Keratinocyte (primary cell): ENCODE measurements around the gene GLS. TPM values are rescaled to one million over a fixed set of nuclear protein-coding genes. Genes with fewer than 3 reads are reported as not detected.

Experiments
- DNase-seq: peaks from one replicate; pipeline ENCODE4 v3.0.0-alpha.2; 2011; ENCODE audit warnings: low read depth, missing footprints, low spot score
- FAIRE-seq: peaks from 2 replicates; lab custom pipeline; 2011; peaks lifted over from hg19 to GRCh38; lab: Jason Lieb, UNC
- H2AFZ ChIP-seq: 2 replicates; pipeline ENCODE4 v1.6.0; 2012; ENCODE audit warnings: low read length, control low read depth, inconsistent platforms; ENCODE audit not compliant: control insufficient read depth
- H3K27ac ChIP-seq: 2 replicates; pipeline ENCODE4 v1.5.1; 2011; ENCODE audit warnings: low read length; ENCODE audit not compliant: control insufficient read depth, insufficient read depth
- H3K27me3 ChIP-seq: 3 replicates; pipeline ENCODE4 v1.6.0; 2011; ENCODE audit warnings: low read length; ENCODE audit not compliant: control insufficient read depth, insufficient read depth; ENCODE audit errors: extremely low read depth
- H3K36me3 ChIP-seq, 2 experiments: 2 replicates in 1 of 2; 3 replicates in 1 of 2; pipeline ENCODE4 v1.5.1; 2011; ENCODE audit warnings: low read length in 2 of 2, mild to moderate bottlenecking in 1 of 2; ENCODE audit not compliant: control insufficient read depth in 2 of 2, insufficient read depth in 2 of 2; ENCODE audit errors: extremely low read depth in 1 of 2
- H3K4me1 ChIP-seq: 3 replicates; pipeline ENCODE4 v1.5.1; 2011; ENCODE audit warnings: low read length; ENCODE audit not compliant: control insufficient read depth, insufficient read depth; ENCODE audit errors: extremely low read depth
- H3K4me2 ChIP-seq: 3 replicates; pipeline ENCODE4 v1.6.0; 2011; ENCODE audit warnings: low read depth, low read length; ENCODE audit not compliant: control insufficient read depth, insufficient read depth; ENCODE audit errors: extremely low read depth
- H3K4me3 ChIP-seq, 3 experiments: fragments of 200-600 bp in 1 of 3; sonication (generic) in 1 of 3; 2 replicates in 2 of 3; 3 replicates in 1 of 3; pipeline ENCODE4 v1.5.1; 2011 to 2016; ENCODE audit warnings: low read length in 3 of 3, mild to moderate bottlenecking in 3 of 3, control low read depth in 2 of 3, inconsistent platforms in 1 of 3, low read depth in 1 of 3, mixed read lengths in 1 of 3, mixed run types in 1 of 3, moderate library complexity in 1 of 3; ENCODE audit not compliant: control insufficient read depth in 2 of 3, insufficient read depth in 2 of 3; ENCODE audit errors: extremely low read depth in 1 of 3
- H3K79me2 ChIP-seq: 2 replicates; pipeline ENCODE4 v1.6.0; 2012; ENCODE audit warnings: low read length; ENCODE audit not compliant: control insufficient read depth, insufficient read depth
- H3K9ac ChIP-seq: 3 replicates; pipeline ENCODE4 v1.6.0; 2011; ENCODE audit warnings: low read length; ENCODE audit not compliant: control insufficient read depth, insufficient read depth; ENCODE audit errors: extremely low read depth
- H3K9me1 ChIP-seq: 3 replicates; pipeline ENCODE4 v1.6.0; 2011; ENCODE audit warnings: low read length; ENCODE audit not compliant: control insufficient read depth, insufficient read depth; ENCODE audit errors: extremely low read depth
- H3K9me3 ChIP-seq: 2 replicates; pipeline ENCODE4 v1.5.1; 2012; ENCODE audit warnings: low read depth, low read length; ENCODE audit not compliant: control insufficient read depth
- H4K20me1 ChIP-seq: 3 replicates; pipeline ENCODE4 v1.6.0; 2011; ENCODE audit warnings: low read length; ENCODE audit not compliant: control insufficient read depth, insufficient read depth; ENCODE audit errors: extremely low read depth
- EZH2 ChIP-seq: IDR thresholded peaks from one replicate; pipeline ENCODE4 v1.6.1; 2012; ENCODE audit warnings: inconsistent platforms, mild to moderate bottlenecking, low read length, moderate library complexity
- dilution Hi-C: fragments of 300-500 bp; cut with MboI; formaldehyde crosslinking; loops from one replicate; pipeline ENCODE4 v1.7.0; 2020; ENCODE audit warnings: low sequenced_read_pairs; ENCODE audit not compliant: extremely low pct_ligation_motif_present
- polyA plus RNA-seq, 5 experiments: library from polyadenylated mRNA; depleted of rRNA in 3 of 5; stranded (reverse) in 3 of 5; stranded (forward) in 1 of 5; unstranded in 1 of 5; fragments of >200 nt; gene quantifications; 1 replicate in 1 of 5; 2 replicates in 3 of 5; 3 replicates in 1 of 5; pipeline versions ENCODE4 v1.2.1 to v1.2.3, GENCODE V29; 2011 to 2012; ENCODE audit warnings: missing spikeins in 2 of 5, low read depth in 1 of 5, low replicate concordance in 1 of 5
- TF ChIP-seq, protein P1 (sequence below), 3 experiments: IDR thresholded peaks in 1 of 3; conservative IDR thresholded peaks in 1 of 3; optimal IDR thresholded peaks in 1 of 3; 2 replicates in 2 of 3; 3 replicates in 1 of 3; pipeline versions ENCODE3 to v1.5.1; 2011; ENCODE audit warnings: low read length in 3 of 3, mild to moderate bottlenecking in 3 of 3, moderate library complexity in 2 of 3, control low read depth in 1 of 3, inconsistent platforms in 1 of 3; ENCODE audit not compliant: insufficient read depth in 2 of 3; ENCODE audit errors: extremely low read depth in 1 of 3

The GLS gene
- polyA plus RNA-seq, 1 donor (not counting 4 experiments of a cell fraction or from before 2014, with no cell fraction given) = 130 TPM

GRCh38 chr2:190984595-190984994 is 104.0 kb downstream of the GLS start:
- no peak for DNase-seq
- H3K27me3 ChIP-seq = no peaks in the 10 kb centered on the region
- FAIRE-seq = peak; percentile 92
- H3K9me1 ChIP-seq = no peaks in the 10 kb centered on the region
- H3K9ac ChIP-seq = peak overlapping the region; percentile 22
- H4K20me1 ChIP-seq = no peaks in the 10 kb centered on the region
- peak overlapping the region; percentile 20 for H3K4me2 ChIP-seq
- peaks cover 13% of the 10 kb centered on the region for H3K4me1 ChIP-seq
- H3K27ac ChIP-seq = peak overlapping the region; percentile 64
- TF ChIP-seq, protein P1, sequence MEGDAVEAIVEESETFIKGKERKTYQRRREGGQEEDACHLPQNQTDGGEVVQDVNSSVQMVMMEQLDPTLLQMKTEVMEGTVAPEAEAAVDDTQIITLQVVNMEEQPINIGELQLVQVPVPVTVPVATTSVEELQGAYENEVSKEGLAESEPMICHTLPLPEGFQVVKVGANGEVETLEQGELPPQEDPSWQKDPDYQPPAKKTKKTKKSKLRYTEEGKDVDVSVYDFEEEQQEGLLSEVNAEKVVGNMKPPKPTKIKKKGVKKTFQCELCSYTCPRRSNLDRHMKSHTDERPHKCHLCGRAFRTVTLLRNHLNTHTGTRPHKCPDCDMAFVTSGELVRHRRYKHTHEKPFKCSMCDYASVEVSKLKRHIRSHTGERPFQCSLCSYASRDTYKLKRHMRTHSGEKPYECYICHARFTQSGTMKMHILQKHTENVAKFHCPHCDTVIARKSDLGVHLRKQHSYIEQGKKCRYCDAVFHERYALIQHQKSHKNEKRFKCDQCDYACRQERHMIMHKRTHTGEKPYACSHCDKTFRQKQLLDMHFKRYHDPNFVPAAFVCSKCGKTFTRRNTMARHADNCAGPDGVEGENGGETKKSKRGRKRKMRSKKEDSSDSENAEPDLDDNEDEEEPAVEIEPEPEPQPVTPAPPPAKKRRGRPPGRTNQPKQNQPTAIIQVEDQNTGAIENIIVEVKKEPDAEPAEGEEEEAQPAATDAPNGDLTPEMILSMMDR (optimal IDR thresholded peaks at IDR 0.05 in 1 of 3, IDR thresholded peaks at IDR 0.05 in 1 of 3, conservative IDR thresholded peaks at IDR 0.05 in 1 of 3; ENCODE audit: extremely low read depth in 1 of 3, insufficient read depth in 2 of 3, low read length in 3 of 3) = no peak
- no peak for TF ChIP-seq EZH2
- peaks cover 45 to 61% of the 10 kb centered on the region in 2 experiments for H3K36me3 ChIP-seq
- no peaks in the 10 kb centered on the region for H3K79me2 ChIP-seq
- H2AFZ ChIP-seq = no peak overlapping the region
- no peak overlapping the region for H3K4me3 ChIP-seq
- dilution Hi-C loops = no loop called here
- H3K9me3 ChIP-seq = no peaks in the 10 kb centered on the region

- no peaks in the 10 kb centered on the region for H3K9me1 ChIP-seq
- H3K79me2 ChIP-seq = no peaks in the 10 kb centered on the region
- no peaks in the 10 kb centered on the region for H4K20me1 ChIP-seq
- no peaks in the 10 kb centered on the region for H3K27me3 ChIP-seq
- H3K4me3 ChIP-seq = no peak overlapping the region
- H3K36me3 ChIP-seq = peaks cover 34 to 61% of the 10 kb centered on the region in 2 experiments
- H2AFZ ChIP-seq = no peak overlapping the region
- no peak overlapping the region for H3K9ac ChIP-seq
- dilution Hi-C loops = no loop called here
- no peak for DNase-seq
- FAIRE-seq = no peak
- no peaks in the 10 kb centered on the region for H3K9me3 ChIP-seq
- H3K27ac ChIP-seq = no peak overlapping the region
- H3K4me2 ChIP-seq = no peak overlapping the region
- peaks cover 13% of the 10 kb centered on the region for H3K4me1 ChIP-seq
- no peak for TF ChIP-seq EZH2
- TF ChIP-seq, protein P1 (optimal IDR thresholded peaks at IDR 0.05 in 1 of 3, IDR thresholded peaks at IDR 0.05 in 1 of 3, conservative IDR thresholded peaks at IDR 0.05 in 1 of 3; ENCODE audit: extremely low read depth in 1 of 3, insufficient read depth in 2 of 3, low read length in 3 of 3) = no peak
Observed at GRCh38 chr2:190986221-190986953, 105.8 kb downstream of the GLS start.
